ENCODE data around the gene SVIL.

SVIL gene

GRCh38 chr10:29663718-29664117 is 28.9 kb upstream of the SVIL start:
- no peak overlapping the region for H2AFZ ChIP-seq (ENCODE audit: insufficient read depth, low read length, poor library complexity)

GRCh38 chr10:29658984-29659965 is 24.5 kb upstream of the SVIL start:
- Histone ChIP-seq H3K14ac (ENCODE audit: low read length) (no peak overlapping the region), H4K8ac (ENCODE audit: low read depth, low read length) (no peak overlapping the region), H3K27me3 (ENCODE audit: insufficient read depth, low read length) (no peaks in the 10 kb centered on the region), H3K4me3 (ENCODE audit: low read depth, low read length) (no peak overlapping the region), H3K4me2 (ENCODE audit: low read length) (peak overlapping the region; percentile 18), H2BK5ac (ENCODE audit: low read depth, low read length, poor library complexity) (peak overlapping the region; percentile 65), H3K79me1 (ENCODE audit: low read length) (peaks cover 20% of the 10 kb centered on the region), H4K91ac (ENCODE audit: low read depth, low read length) (peak overlapping the region; percentile 81), H3K79me2 (ENCODE audit: control insufficient read depth, insufficient read depth, low read length, poor library complexity) (no peaks in the 10 kb centered on the region), H2AK5ac (ENCODE audit: low read length) (no peak overlapping the region), H2BK120ac (ENCODE audit: insufficient read depth, low read length, poor library complexity) (peak overlapping the region; percentile 55), H2AFZ (ENCODE audit: insufficient read depth, low read length, poor library complexity) (no peak overlapping the region), H3K9ac (ENCODE audit: low read length) (no peak overlapping the region), H3K18ac (ENCODE audit: low read length) (no peak overlapping the region), H3K36me3 (ENCODE audit: control insufficient read depth in 1 of 2, insufficient read depth in 2 of 2, low read length in 2 of 2) (peaks cover 8 to 20% of the 10 kb centered on the region in 2 experiments), H3K4ac (ENCODE audit: low read depth, low read length) (no peak overlapping the region), H3K23ac (ENCODE audit: low read length) (no peak overlapping the region), H3K9me3 (ENCODE audit: insufficient read depth, low read depth, low read length) (peaks cover 10% of the 10 kb centered on the region), H3K4me1 (ENCODE audit: control insufficient read depth in 1 of 2, insufficient read depth in 2 of 2, low read length in 2 of 2) (peaks cover 11 to 25% of the 10 kb centered on the region in 2 experiments), H3K27ac (ENCODE audit: low read depth, low read length) (peak overlapping the region; percentile 92), H2BK12ac (ENCODE audit: low read length) (peak overlapping the region; percentile 46), H4K12ac (ENCODE audit: low read depth, low read length) (no peak overlapping the region)
- DNase-seq, result peak; percentile 81 to 84
- WGBS (ENCODE audit: extremely low coverage, insufficient coverage, insufficient read length), result no CpG with 5 or more reads among the region's 10 CpGs

More at GRCh38 chr10:29663718-29664117, 28.9 kb upstream of the SVIL start:
- Histone ChIP-seq H3K27ac (ENCODE audit: low read depth, low read length) (no peak overlapping the region), H3K4ac (ENCODE audit: low read depth, low read length) (no peak overlapping the region), H3K36me3 (ENCODE audit: control insufficient read depth in 1 of 2, insufficient read depth in 2 of 2, low read length in 2 of 2) (no peaks in the 10 kb centered on the region), H2BK120ac (ENCODE audit: insufficient read depth, low read length, poor library complexity) (no peak overlapping the region), H3K9ac (ENCODE audit: low read length) (no peak overlapping the region), H4K12ac (ENCODE audit: low read depth, low read length) (no peak overlapping the region), H3K9me3 (ENCODE audit: insufficient read depth, low read depth, low read length) (peaks cover 2% of the 10 kb centered on the region), H3K14ac (ENCODE audit: low read length) (no peak overlapping the region), H4K91ac (ENCODE audit: low read depth, low read length) (no peak overlapping the region), H4K8ac (ENCODE audit: low read depth, low read length) (no peak overlapping the region), H3K79me1 (ENCODE audit: low read length) (peaks cover 17% of the 10 kb centered on the region), H2BK5ac (ENCODE audit: low read depth, low read length, poor library complexity) (no peak overlapping the region), H2BK12ac (ENCODE audit: low read length) (no peak overlapping the region), H3K4me3 (ENCODE audit: low read depth, low read length) (no peak overlapping the region), H3K79me2 (ENCODE audit: control insufficient read depth, insufficient read depth, low read length, poor library complexity) (no peaks in the 10 kb centered on the region), H3K4me1 (ENCODE audit: control insufficient read depth in 1 of 2, insufficient read depth in 2 of 2, low read length in 2 of 2) (peaks cover 11 to 23% of the 10 kb centered on the region in 2 experiments), H3K23ac (ENCODE audit: low read length) (no peak overlapping the region), H3K18ac (ENCODE audit: low read length) (no peak overlapping the region), H3K27me3 (ENCODE audit: insufficient read depth, low read length) (no peaks in the 10 kb centered on the region), H3K4me2 (ENCODE audit: low read length) (no peak overlapping the region), H2AK5ac (ENCODE audit: low read length) (no peak overlapping the region)
- DNase-seq, result no peak
- WGBS (ENCODE audit: extremely low coverage, insufficient coverage, insufficient read length), result no CpG with 5 or more reads among the region's 8 CpGs

- peaks cover 10% of the 10 kb centered on the region for H3K9me3 ChIP-seq (ENCODE audit: insufficient read depth, low read depth, low read length)
- H3K23ac ChIP-seq (ENCODE audit: low read length), result no peak overlapping the region
- no peaks in the 10 kb centered on the region for H3K27me3 ChIP-seq (ENCODE audit: insufficient read depth, low read length)
- no peak overlapping the region for H2AFZ ChIP-seq (ENCODE audit: insufficient read depth, low read length, poor library complexity)
- H3K18ac ChIP-seq (ENCODE audit: low read length), result no peak overlapping the region
- no peak overlapping the region for H2BK120ac ChIP-seq (ENCODE audit: insufficient read depth, low read length, poor library complexity)
- no peak overlapping the region for H2BK12ac ChIP-seq (ENCODE audit: low read length)
- no CpG with 5 or more reads among the region's 9 CpGs for WGBS (ENCODE audit: extremely low coverage, insufficient coverage, insufficient read length)
- no peak for DNase-seq
- H2BK5ac ChIP-seq (ENCODE audit: low read depth, low read length, poor library complexity), result no peak overlapping the region
- H3K79me1 ChIP-seq (ENCODE audit: low read length), result peaks cover 20% of the 10 kb centered on the region
- H3K79me2 ChIP-seq (ENCODE audit: control insufficient read depth, insufficient read depth, low read length, poor library complexity), result no peaks in the 10 kb centered on the region
- H3K4me3 ChIP-seq (ENCODE audit: low read depth, low read length), result no peak overlapping the region
- no peak overlapping the region for H4K8ac ChIP-seq (ENCODE audit: low read depth, low read length)
- no peak overlapping the region for H2AK5ac ChIP-seq (ENCODE audit: low read length)
- peaks cover 11 to 25% of the 10 kb centered on the region in 2 experiments for H3K4me1 ChIP-seq (ENCODE audit: control insufficient read depth in 1 of 2, insufficient read depth in 2 of 2, low read length in 2 of 2)
- no peak overlapping the region for H3K4ac ChIP-seq (ENCODE audit: low read depth, low read length)
- H4K12ac ChIP-seq (ENCODE audit: low read depth, low read length), result no peak overlapping the region
- H3K14ac ChIP-seq (ENCODE audit: low read length), result no peak overlapping the region
- H3K4me2 ChIP-seq (ENCODE audit: low read length), result no peak overlapping the region
- H3K36me3 ChIP-seq (ENCODE audit: control insufficient read depth in 1 of 2, insufficient read depth in 2 of 2, low read length in 2 of 2), result peaks cover 8 to 20% of the 10 kb centered on the region in 2 experiments
- H3K9ac ChIP-seq (ENCODE audit: low read length), result no peak overlapping the region
- H3K27ac ChIP-seq (ENCODE audit: low read depth, low read length), result no peak overlapping the region
- H4K91ac ChIP-seq (ENCODE audit: low read depth, low read length), result no peak overlapping the region
Measured at GRCh38 chr10:29657719-29658274, 23.0 kb upstream of the SVIL start.

GRCh38 chr10:29656451-29656992 is 21.8 kb upstream of the SVIL start:
- no peaks in the 10 kb centered on the region for H3K27me3 ChIP-seq (ENCODE audit: insufficient read depth, low read length)
- DNase-seq, result no peak
- H4K91ac ChIP-seq (ENCODE audit: low read depth, low read length), result no peak overlapping the region
- H2BK5ac ChIP-seq (ENCODE audit: low read depth, low read length, poor library complexity), result no peak overlapping the region
- no peak overlapping the region for H4K12ac ChIP-seq (ENCODE audit: low read depth, low read length)
- H2AK5ac ChIP-seq (ENCODE audit: low read length), result no peak overlapping the region
- H2AFZ ChIP-seq (ENCODE audit: insufficient read depth, low read length, poor library complexity), result no peak overlapping the region
- peaks cover 16% of the 10 kb centered on the region for H3K79me1 ChIP-seq (ENCODE audit: low read length)
- H3K23ac ChIP-seq (ENCODE audit: low read length), result no peak overlapping the region
- H3K79me2 ChIP-seq (ENCODE audit: control insufficient read depth, insufficient read depth, low read length, poor library complexity), result no peaks in the 10 kb centered on the region
- H3K4me1 ChIP-seq (ENCODE audit: control insufficient read depth in 1 of 2, insufficient read depth in 2 of 2, low read length in 2 of 2), result peaks cover 6 to 15% of the 10 kb centered on the region in 2 experiments
- no peak overlapping the region for H3K9ac ChIP-seq (ENCODE audit: low read length)
- no peak overlapping the region for H3K4me3 ChIP-seq (ENCODE audit: low read depth, low read length)
- no peak overlapping the region for H3K18ac ChIP-seq (ENCODE audit: low read length)
- H4K8ac ChIP-seq (ENCODE audit: low read depth, low read length), result no peak overlapping the region
- H3K36me3 ChIP-seq (ENCODE audit: control insufficient read depth in 1 of 2, insufficient read depth in 2 of 2, low read length in 2 of 2), result peaks cover 8 to 20% of the 10 kb centered on the region in 2 experiments
- no peak overlapping the region for H2BK12ac ChIP-seq (ENCODE audit: low read length)
- peaks cover 8% of the 10 kb centered on the region for H3K9me3 ChIP-seq (ENCODE audit: insufficient read depth, low read depth, low read length)
- no peak overlapping the region for H3K4ac ChIP-seq (ENCODE audit: low read depth, low read length)
- H3K4me2 ChIP-seq (ENCODE audit: low read length), result no peak overlapping the region
- H3K27ac ChIP-seq (ENCODE audit: low read depth, low read length), result no peak overlapping the region
- H3K14ac ChIP-seq (ENCODE audit: low read length), result no peak overlapping the region
- WGBS (ENCODE audit: extremely low coverage, insufficient coverage, insufficient read length), result no CpG with 5 or more reads among the region's 2 CpGs
- no peak overlapping the region for H2BK120ac ChIP-seq (ENCODE audit: insufficient read depth, low read length, poor library complexity)

Measured in trophoblast cell (in vitro differentiated cells and primary cell).